Epithelial cell of proximal tubule (primary cell): Measurements from ENCODE around the gene C15orf61. TPM values are rescaled to one million over a fixed set of nuclear protein-coding genes. Genes with fewer than 3 reads are reported as not detected.

Experiments used
- DNase-seq: peaks from one replicate; pipeline ENCODE4 v3.0.0-alpha.2; 2011; ENCODE audit warnings: low read depth
- H3K4me3 ChIP-seq: 2 replicates; pipeline ENCODE4 v1.5.1; 2011; ENCODE audit warnings: low read depth, mild to moderate bottlenecking, low read length
- total RNA-seq: library from RNA; depleted of rRNA; stranded (reverse); fragments of >200 nt; gene quantifications from 2 replicates; pipeline ENCODE4 v1.2.3, GENCODE V29; 2015
- TF ChIP-seq, protein P1 (sequence below): conservative IDR thresholded peaks from 2 replicates; pipeline ENCODE4 v1.5.1; 2012; ENCODE audit warnings: low read depth, mild to moderate bottlenecking, low read length

C15orf61 gene
- total RNA-seq, 1 donor from 2014 or later, result 2.0 TPM

DNA sequence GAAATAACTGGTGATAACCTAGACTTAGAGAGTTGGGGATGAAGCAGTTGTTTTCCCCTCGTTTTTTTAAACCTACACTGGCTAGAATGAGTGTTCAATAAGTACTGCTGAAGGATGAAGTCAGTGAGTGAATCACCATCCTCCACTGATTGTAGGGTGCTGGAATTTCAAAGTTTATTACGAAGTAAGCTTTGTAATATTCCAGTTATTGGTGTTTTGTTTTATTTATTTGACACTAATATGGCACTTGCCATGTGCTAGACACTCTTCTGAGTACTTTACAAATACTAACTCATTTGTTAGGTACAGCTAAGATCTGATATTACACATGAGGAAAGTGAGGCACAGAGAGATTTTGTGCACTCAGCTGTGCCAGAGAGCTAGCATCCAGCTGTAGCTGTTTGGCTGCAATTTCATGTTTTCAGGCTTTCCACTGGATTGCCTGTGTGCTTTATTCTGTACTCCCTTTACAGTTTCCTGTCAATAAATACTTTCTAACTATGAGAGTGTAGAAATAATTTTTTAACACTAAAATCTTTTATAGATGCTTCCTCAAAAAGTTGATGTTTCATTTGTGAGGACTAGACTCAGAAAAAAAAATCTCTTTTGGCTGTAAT is 27.4 kb downstream of the C15orf61 start:
- no peak overlapping the region for H3K4me3 ChIP-seq
- TF ChIP-seq, protein P1, sequence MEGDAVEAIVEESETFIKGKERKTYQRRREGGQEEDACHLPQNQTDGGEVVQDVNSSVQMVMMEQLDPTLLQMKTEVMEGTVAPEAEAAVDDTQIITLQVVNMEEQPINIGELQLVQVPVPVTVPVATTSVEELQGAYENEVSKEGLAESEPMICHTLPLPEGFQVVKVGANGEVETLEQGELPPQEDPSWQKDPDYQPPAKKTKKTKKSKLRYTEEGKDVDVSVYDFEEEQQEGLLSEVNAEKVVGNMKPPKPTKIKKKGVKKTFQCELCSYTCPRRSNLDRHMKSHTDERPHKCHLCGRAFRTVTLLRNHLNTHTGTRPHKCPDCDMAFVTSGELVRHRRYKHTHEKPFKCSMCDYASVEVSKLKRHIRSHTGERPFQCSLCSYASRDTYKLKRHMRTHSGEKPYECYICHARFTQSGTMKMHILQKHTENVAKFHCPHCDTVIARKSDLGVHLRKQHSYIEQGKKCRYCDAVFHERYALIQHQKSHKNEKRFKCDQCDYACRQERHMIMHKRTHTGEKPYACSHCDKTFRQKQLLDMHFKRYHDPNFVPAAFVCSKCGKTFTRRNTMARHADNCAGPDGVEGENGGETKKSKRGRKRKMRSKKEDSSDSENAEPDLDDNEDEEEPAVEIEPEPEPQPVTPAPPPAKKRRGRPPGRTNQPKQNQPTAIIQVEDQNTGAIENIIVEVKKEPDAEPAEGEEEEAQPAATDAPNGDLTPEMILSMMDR, result no peak
- DNase-seq, result no peak

DNA sequence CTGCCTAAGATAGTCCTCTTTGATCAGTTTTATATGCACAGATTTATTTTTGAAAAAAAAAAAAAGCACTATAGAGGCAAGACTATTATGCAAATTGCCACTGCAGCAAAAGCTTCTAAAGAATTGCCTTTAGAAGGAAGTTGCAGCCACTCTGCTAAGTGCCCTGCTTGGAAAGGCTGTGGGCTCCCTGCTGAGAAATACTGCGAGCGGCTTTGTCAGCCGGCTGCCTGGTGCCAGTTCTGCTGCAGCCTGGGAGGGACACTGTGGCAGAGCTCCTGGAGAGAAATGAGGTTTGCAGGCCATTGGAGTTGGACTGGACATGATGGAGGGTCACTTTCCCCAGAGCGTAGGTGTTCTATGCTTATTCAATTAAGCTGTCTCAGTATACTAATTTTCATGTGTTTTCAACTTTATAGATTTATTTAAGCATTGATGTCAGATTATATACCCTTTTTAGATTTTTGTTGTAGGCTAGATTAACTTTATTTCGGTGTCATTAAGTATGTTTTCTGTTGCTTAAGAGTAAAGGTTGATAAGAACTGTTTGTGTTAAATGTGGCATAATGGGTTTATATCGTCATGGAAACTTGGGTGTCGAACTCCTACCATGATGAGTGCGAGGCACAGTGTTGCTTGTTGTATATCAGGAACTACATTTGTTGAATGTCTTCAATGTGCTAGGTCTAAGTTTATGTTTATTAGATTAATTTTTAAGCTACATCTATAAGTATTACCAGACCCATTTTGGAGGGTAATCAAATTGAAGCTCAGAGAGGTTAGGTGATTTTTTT is 28.1 kb downstream of the C15orf61 start:
- no peak overlapping the region for H3K4me3 ChIP-seq
- TF ChIP-seq, protein P1, result no peak
- no peak for DNase-seq

DNA sequence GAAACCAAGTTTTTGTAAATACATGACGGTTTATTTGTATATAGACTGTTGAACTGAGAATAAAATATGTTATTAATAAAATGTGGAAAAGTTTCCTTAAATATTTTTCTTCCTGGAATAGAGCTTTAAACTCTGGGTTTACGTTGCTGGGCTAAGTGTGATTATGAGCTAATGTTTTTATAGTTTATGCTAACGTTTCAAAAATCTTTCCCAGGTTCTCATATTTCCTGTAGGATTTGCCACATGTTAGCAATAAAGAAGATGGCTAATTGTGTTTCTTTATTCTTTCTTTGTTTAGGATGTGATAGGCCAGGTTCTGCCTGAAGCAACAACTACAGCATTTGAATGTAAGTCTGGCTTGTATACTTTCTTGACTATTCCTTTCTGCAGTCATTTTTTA is 28.8 kb downstream of the C15orf61 start:
- DNase-seq, result no peak
- TF ChIP-seq, protein P1, result no peak
- no peak overlapping the region for H3K4me3 ChIP-seq

DNA sequence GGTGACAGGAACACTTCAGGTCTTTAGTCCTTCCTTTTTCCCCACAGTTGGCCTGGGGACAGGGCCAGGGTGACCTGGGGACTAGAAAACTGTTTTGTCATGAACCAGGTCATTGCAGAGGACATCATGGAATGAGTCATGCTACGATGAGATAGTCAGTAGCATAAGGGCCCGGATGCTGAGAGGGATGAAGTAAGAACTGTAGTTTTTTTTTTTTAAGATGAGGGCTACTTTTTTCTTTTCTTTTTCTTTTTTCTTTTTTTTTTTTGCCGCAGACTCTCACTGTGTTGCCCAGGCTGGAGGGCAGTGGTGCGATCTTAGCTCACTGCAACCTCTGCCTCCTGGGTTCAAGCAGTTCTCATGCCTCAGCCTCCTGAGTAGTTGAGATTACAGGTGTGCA is 29.6 kb downstream of the C15orf61 start:
- TF ChIP-seq, protein P1, result no peak
- H3K4me3 ChIP-seq, result no peak overlapping the region

DNA sequence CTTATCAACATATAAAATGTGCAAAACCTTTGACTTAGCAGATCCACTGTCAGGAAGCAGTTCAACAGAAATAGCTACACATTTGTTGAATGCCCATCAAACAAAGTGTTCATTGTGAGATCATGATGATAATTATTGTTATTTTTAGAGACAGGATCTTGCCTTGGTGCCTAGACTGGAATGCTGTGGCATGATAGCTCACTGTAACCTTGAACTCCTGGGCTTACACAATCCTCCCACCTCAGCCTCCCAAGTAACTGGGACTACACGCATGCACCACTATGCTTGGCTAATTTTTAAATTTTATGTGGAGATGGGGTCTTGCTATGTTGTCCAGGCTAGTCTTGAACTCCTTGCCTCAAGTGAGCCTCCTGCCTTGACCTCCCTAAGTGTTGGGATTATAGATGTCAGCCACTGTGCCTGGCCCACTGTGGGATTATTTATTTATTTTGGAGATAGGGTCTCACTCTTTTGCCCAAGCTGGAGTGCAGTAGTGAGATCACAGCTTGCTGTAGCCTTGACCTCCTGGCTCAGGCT is 30.3 kb downstream of the C15orf61 start:
- no peak for DNase-seq
- H3K4me3 ChIP-seq, result no peak overlapping the region
- TF ChIP-seq, protein P1, result no peak

More for the DNA sequence above, 29.6 kb downstream of the C15orf61 start:
- no peak for DNase-seq

DNA sequence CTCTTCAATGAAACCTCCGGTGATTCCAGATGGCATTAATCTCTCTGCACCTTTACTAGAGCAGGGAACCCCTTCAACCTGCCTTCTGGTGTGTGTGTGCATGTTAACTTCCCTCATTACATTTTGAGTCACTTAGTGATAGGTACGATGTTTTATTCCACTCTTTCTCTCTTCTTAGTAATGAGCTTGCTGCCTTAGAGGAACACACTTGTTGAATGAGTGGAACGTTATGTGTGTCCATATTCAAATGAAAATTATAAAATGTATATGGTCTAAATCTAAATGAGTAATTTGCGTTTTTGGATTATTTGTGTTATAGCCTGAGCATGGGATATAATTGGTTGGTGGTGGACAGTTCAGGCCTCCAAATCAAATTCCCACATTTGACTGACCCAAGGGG is 33.6 kb downstream of the C15orf61 start:
- H3K4me3 ChIP-seq, result no peak overlapping the region
- TF ChIP-seq, protein P1, result no peak
- DNase-seq, result no peak
